Vagina (tissue), 2 donors: ENCODE measurements around the gene TRMT10B.
A peak's percentile ranks its signal among the peaks of the same experiment; 100 is the strongest.

Experiments used
- POLR2A ChIP-seq, 2 donors: fragments of 450-650 bp; IDR thresholded peaks; one replicate each; pipeline ENCODE4 v1.6.1; 2017; ENCODE audit warnings: antibody characterized with exemption in 2 of 2, mild to moderate bottlenecking in 2 of 2, moderate library complexity in 2 of 2
- TF ChIP-seq, protein P1 (sequence below), 3 experiments: fragments of 450-650 bp in 2 of 3; fragments of 200-600 bp in 1 of 3; sonication (generic) in 1 of 3; IDR thresholded peaks; one replicate each; pipeline ENCODE4 v1.5.1; 2017 to 2019; ENCODE audit warnings: antibody characterized with exemption in 3 of 3, mild to moderate bottlenecking in 2 of 3, moderate library complexity in 2 of 3

DNA sequence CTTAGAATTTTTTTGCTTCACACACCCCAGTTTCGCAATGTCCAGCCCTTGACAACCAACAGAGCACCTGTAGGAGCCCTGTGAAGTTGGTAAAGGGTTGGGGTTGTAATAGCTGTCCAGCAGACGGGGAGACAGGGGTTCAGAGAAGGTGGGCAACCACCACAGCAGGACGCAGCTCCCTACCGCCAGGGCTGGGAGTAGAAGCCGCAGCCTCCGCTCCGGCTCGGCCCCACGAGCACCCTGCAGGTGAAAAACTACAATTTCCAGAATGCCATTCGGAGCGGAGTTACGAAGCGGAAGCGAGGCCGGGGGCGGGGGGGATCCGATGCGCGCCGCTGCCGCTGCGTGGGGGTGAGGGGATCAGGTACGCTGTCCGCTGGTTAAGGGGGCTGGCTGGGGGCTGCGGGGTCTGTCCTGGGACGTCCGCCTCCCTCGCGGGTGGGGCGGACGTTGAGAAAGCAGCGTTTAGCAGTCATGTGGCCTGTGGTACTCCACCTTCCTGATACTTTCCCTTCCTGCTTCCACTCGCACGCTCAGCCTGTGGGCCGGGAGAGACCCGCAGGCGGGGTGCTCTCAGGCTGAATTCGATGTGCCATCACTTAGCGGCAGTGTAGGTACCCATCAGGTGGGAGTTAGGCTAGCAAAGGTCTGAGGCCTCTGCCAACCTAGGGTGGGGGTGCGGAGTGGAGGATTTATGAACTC, at the start of gene TRMT10B:
- TF ChIP-seq, protein P1, sequence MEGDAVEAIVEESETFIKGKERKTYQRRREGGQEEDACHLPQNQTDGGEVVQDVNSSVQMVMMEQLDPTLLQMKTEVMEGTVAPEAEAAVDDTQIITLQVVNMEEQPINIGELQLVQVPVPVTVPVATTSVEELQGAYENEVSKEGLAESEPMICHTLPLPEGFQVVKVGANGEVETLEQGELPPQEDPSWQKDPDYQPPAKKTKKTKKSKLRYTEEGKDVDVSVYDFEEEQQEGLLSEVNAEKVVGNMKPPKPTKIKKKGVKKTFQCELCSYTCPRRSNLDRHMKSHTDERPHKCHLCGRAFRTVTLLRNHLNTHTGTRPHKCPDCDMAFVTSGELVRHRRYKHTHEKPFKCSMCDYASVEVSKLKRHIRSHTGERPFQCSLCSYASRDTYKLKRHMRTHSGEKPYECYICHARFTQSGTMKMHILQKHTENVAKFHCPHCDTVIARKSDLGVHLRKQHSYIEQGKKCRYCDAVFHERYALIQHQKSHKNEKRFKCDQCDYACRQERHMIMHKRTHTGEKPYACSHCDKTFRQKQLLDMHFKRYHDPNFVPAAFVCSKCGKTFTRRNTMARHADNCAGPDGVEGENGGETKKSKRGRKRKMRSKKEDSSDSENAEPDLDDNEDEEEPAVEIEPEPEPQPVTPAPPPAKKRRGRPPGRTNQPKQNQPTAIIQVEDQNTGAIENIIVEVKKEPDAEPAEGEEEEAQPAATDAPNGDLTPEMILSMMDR (IDR thresholded peaks at IDR 0.05) = peak in 1 of 3 experiments; percentile 20
- TF ChIP-seq POLR2A (IDR thresholded peaks at IDR 0.05) = no peak
